GM19238 (cell line): ENCODE measurements around the gene SLC30A7.

ENCODE experiments used
- DNase-seq: peaks from one replicate; pipeline ENCODE4 v3.0.0; 2011; ENCODE audit warnings: low spot score; ENCODE audit not compliant: insufficient read length

The SLC30A7 gene

GRCh38 chr1:100972185-100972584 is 76.3 kb downstream of the SLC30A7 start:
- no peak for DNase-seq

DNA sequence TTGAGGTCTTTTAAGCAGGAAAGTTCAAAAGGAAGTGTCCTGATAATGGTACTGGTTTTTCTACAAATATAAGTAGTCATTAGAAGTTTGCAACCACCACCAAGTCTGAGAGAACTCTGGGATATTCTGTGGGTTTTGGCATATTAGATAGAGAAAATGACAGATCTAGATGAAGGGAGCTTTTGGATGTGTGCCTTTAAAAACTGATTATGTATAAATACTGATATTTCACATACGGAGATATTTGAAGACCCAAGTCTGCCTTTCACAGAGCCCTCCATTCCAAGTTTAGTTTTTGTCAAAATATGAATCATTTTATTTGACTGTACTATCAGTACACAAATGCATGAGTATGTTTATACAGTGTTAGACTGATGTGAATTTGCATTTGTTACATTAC is 81.0 kb downstream of the SLC30A7 start:
- DNase-seq: no peak

DNA sequence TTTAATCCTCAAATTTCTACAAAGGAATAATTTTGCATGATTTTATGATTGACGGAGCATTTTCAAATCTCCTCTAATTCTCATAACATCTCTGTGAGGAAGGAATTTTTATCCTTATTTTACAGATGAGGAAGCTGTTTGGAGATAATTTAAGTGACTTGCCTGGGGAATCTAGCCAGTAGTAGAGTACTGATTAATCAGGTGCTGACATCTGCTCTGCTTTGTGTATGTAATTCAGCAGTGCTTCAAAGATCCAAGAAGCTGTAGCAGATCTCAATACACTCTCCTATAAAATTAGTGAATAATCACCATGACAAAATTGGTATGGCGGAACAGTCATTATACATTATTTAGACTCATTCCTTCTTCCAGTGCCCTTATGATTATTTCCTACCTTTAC is 83.7 kb downstream of the SLC30A7 start:
- DNase-seq: no peak

DNA sequence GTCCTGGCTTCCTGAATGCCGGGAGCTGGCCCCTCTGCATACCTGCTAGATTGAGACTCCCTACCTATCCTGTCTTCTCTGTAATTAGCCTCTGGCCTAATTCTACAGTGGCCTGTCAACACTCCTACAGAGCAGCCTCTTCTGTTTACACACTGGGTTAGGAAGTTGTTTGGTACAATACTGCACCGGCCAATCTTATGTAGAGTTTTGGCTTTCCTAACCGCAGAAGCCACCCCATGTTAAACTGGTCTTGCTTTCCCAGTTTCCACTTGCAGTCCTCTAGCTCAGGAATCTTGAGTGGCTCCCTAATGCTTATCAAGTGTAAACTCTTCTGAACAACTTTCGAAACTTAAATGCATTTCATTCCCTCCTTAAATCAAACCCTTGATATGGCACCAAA is 86.9 kb downstream of the SLC30A7 start:
- DNase-seq: no peak

GRCh38 chr1:100988121-100988520 is 92.2 kb downstream of the SLC30A7 start:
- DNase-seq: no peak

DNA sequence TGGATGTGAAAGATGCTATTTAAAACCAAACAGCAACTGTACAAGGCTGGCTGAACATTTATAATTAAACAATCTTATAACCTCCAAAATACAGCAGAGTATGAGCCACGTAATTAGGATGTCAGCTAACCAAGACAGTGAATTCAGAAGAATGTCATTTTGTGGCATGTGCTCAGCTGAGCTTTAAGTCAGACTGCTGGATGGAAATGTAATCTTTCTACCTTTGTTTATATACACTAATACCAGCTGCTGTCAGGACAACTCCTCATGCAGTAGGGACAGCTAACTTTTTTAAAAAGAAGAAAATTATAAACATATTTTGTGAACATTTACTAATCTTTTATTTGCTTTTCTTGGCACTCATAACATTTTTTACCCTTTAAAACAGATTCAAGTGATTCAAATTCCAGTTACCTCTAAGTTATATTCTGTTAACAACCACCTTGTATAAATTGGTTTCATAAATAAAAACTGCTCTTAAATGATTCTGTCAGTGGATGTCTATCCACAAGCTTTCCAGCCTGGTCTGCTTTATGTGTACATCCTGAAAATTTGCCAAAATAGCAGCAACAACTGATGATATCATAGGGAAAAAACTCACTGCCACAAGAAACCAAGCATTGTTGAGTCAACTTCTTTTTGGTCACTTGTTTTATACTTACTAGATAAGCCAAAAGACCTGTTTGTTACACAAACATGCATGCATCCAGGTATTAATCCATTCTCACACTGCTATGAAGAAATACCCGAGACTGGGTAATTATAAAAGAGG is 93.6 kb downstream of the SLC30A7 start:
- no peak for DNase-seq

GRCh38 chr1:100995198-100995988 is 99.5 kb downstream of the SLC30A7 start:
- no peak for DNase-seq

DNA sequence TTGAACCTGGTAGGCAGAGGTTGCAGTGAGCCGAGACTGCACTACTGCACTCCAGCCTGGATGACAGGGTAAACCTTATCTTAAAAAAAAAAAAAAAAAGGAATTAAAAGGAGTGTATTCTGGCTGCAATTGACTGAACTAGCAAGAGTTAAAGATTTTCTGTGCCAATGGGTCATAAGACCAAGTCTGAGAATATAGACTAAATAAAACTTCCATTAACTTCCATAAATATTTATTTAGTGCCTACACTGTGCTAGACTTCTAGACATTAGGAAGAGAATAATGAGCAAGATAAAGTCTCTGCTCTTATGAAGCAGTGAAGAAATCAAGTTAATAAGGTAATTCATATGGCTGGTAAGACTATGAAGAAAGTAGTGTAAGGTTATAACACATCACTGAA is 102.5 kb downstream of the SLC30A7 start:
- no peak for DNase-seq

DNA sequence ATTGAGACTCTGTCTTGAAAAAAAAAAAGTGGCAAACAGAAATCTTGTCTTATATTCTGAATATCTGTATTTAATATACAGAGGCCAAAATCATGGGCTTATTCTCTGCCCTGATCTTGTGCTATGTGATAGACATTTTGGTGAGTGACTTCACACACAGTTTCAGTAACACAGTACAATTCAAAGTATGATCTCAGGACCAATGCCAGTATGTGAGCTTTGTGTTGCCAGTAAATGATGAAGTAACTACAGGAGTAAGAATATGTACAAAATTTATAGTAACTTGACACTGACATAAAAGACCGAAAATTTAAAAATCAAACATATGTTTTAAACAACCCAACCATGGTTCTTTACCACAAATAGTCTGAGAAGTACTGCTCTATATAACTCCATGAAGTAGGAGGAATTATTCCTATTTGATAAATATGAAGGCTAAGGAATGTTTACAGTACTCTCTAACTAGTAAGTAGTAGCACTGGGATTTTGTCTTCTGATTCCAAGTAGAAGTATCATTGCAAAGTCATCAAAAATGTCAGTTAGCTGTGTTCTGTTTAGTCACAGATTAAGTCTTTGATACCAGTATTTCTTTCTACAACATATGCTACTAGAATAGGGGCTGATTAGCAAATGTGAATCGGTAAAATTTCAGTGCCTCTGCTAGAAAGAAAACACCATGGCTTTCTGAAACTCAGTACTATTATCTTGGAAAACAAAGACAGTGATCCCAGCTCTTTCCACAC is 104.4 kb downstream of the SLC30A7 start:
- DNase-seq: no peak

DNA sequence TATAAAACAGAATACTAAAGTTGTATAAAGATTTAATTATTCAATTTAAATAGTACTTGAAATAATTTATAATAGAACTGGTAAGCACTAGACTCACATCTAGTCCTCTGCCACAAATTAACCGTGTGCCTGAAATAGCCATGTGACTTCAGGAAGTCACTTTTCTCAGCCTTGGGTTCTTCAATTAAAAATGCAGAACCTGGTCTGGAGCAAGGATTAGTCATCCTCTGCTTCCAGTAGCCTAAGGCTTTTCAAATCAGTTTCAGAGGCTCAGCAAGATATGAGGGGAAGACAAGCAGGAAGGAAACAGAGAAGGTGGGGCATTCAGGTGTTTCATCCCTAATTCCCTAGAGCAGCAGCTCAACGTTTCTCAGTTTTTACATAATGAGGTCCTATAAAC is 106.7 kb downstream of the SLC30A7 start:
- peak; percentile 7 for DNase-seq

- no peak for DNase-seq
Measured at GRCh38 chr1:101003012-101003650, 107.2 kb downstream of the SLC30A7 start.

- DNase-seq: no peak
Measured at GRCh38 chr1:101004061-101004460, 108.2 kb downstream of the SLC30A7 start.

DNA sequence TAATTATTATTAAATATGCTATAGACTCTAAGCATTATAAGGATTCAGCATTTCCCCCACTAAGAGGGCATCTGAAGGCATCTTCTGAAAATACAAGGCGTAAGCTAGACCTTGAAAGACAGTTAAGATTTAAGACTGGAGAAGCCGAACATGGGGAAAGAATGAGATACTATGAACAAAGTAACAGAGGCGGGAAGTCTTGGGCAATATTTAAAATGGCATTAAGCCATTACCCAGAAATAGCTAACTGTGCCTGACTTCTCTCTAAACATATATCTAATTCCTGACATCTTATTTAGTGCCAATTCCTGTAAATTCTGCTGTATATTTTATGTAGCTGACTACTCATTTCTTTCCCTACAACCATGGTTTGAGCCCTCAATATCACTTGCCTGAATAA is 108.8 kb downstream of the SLC30A7 start:
- DNase-seq: no peak

- no peak for DNase-seq
Measured at GRCh38 chr1:101005183-101005582, 109.3 kb downstream of the SLC30A7 start.

GRCh38 chr1:101005871-101006270 is 110.0 kb downstream of the SLC30A7 start:
- no peak for DNase-seq

DNA sequence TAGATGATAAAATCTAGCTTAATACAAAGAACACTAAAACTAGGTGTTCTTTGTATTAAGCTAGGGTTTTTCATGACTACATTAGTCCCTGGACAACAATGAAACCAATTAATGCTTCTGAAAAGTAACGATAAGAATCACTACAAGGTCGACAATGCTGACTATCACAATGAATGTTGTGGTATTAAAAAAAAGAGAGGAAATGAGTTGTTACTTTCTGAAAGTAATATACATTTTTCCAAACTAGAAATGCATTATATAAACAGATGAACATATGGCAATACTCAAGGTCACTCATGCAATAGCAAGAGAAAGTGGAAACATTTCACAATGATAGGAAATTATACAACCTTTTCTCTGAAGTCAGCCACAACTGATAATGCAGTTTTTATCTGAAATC is 110.7 kb downstream of the SLC30A7 start:
- no peak for DNase-seq

GRCh38 chr1:101008229-101008834 is 112.4 kb downstream of the SLC30A7 start:
- DNase-seq: no peak

- no peak for DNase-seq
Measured at GRCh38 chr1:101013776-101014175, 117.9 kb downstream of the SLC30A7 start.

GRCh38 chr1:101017448-101017847 is 121.6 kb downstream of the SLC30A7 start:
- DNase-seq: no peak

- no peak for DNase-seq
Measured at GRCh38 chr1:101022294-101022693, 126.4 kb downstream of the SLC30A7 start.

GRCh38 chr1:101025283-101025656 is 129.4 kb downstream of the SLC30A7 start:
- no peak for DNase-seq
